Astrocyte of the spinal cord (primary cell): ENCODE data around the gene SH3RF2.
A peak's percentile ranks its signal among the peaks of the same experiment; 100 is the strongest.
"Not testable (repeated sequence)": the region's sequence is repeated elsewhere in the genome, so short reads cannot be mapped to it uniquely, and the experiment has no call there.

Experiments used
- DNase-seq: peaks from one replicate; pipeline ENCODE4 v3.0.0; 2011; ENCODE audit warnings: low read depth, low spot score
- H3K4me3 ChIP-seq: 2 replicates; pipeline ENCODE4 v1.5.1; 2011; ENCODE audit warnings: low read depth, mild to moderate bottlenecking, low read length, moderate library complexity
- in situ Hi-C: cut with HindIII; loops from 2 replicates; pipeline ENCODE4 v1.10.0; 2017; ENCODE audit warnings: low sequenced_read_pairs
- TF ChIP-seq, protein P1 (sequence below): IDR thresholded peaks from 2 replicates; pipeline ENCODE4 v1.5.1; 2012; ENCODE audit warnings: low read depth, mild to moderate bottlenecking, low read length, inconsistent platforms

SH3RF2 gene

DNA sequence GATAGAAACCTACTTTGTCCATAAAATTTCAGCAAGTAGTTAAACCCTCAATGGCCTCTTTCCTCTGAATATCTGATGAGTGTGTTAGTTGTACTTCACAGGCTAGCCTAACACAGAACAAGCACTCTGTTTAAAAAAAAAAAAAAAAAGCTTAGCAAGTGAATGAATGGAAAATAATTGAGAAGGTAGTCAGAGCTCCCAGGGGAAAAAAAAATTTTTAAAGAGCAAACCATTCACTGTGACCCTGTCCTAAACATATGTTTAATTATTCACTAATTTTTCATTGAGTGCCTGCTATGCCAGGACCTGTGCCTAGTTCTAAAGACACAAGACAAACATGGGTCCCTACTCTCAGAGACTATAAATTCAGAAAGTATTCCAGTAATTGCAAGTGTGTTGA is 69.3 kb downstream of the SH3RF2 start:
- TF ChIP-seq, protein P1, sequence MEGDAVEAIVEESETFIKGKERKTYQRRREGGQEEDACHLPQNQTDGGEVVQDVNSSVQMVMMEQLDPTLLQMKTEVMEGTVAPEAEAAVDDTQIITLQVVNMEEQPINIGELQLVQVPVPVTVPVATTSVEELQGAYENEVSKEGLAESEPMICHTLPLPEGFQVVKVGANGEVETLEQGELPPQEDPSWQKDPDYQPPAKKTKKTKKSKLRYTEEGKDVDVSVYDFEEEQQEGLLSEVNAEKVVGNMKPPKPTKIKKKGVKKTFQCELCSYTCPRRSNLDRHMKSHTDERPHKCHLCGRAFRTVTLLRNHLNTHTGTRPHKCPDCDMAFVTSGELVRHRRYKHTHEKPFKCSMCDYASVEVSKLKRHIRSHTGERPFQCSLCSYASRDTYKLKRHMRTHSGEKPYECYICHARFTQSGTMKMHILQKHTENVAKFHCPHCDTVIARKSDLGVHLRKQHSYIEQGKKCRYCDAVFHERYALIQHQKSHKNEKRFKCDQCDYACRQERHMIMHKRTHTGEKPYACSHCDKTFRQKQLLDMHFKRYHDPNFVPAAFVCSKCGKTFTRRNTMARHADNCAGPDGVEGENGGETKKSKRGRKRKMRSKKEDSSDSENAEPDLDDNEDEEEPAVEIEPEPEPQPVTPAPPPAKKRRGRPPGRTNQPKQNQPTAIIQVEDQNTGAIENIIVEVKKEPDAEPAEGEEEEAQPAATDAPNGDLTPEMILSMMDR = no peak
- in situ Hi-C loops = no loop called here
- no peak for DNase-seq
- no peak overlapping the region for H3K4me3 ChIP-seq

- in situ Hi-C loops = no loop called here
- no peak overlapping the region for H3K4me3 ChIP-seq
- TF ChIP-seq, protein P1 = no peak
- no peak for DNase-seq
Observed at GRCh38 chr5:146006470-146007190, 70.3 kb downstream of the SH3RF2 start.

DNA sequence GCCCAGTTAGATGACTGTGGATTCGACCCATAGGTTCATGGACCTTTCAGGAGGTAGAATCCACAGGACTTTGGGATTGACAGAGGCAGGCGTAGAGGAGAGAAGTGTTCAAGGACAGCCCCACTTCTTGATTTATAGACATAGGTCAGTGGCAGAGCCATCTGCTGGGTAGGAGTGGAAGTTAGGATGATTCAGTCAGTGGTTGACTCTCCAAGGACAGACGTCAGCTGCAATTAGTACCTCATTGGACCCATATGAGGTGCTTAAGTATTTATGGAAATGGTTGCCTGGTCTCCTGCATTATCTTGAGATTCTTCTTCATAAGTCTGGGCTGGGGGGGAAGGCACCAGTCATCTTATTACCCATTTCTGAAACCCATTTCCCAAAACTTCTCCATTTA is 70.9 kb downstream of the SH3RF2 start:
- in situ Hi-C loops = no loop called here
- no peak overlapping the region for H3K4me3 ChIP-seq
- TF ChIP-seq, protein P1 = peak; percentile 15
- DNase-seq = no peak

GRCh38 chr5:146007989-146008388 is 71.6 kb downstream of the SH3RF2 start:
- DNase-seq = no peak
- TF ChIP-seq, protein P1 = no peak
- no peak overlapping the region for H3K4me3 ChIP-seq
- in situ Hi-C loops = no loop called here

GRCh38 chr5:146009020-146009419 is 72.6 kb downstream of the SH3RF2 start:
- no peak overlapping the region for H3K4me3 ChIP-seq
- no peak for DNase-seq
- in situ Hi-C loops = no loop called here
- TF ChIP-seq, protein P1 = no peak

- in situ Hi-C loops, H3K4me3 ChIP-seq, DNase-seq: not testable (repeated sequence)
Observed at GRCh38 chr5:146010447-146010846, 74.1 kb downstream of the SH3RF2 start.

DNA sequence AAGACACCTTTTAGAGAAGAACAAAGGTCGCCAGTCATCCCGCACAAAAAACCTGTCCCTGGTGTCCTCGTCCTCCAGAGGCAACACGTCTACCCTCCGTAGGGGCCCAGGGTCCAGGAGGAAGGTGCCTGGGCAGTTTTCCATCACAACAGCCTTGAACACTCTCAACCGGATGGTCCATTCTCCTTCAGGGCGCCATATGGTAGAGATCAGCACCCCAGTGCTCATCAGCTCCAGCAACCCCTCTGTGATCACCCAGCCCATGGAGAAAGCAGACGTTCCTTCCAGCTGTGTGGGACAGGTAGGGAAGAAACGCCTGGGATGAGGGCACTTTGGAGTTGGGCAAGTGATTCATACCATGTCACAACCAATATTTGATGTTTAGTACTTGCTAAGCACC is 77.4 kb downstream of the SH3RF2 start:
- in situ Hi-C loops = no loop called here
- TF ChIP-seq, protein P1 = no peak
- no peak overlapping the region for H3K4me3 ChIP-seq
- DNase-seq = no peak
